GM12891 (cell line): ENCODE measurements around the gene TMC1.
"Not testable (repeated sequence)": the region's sequence is repeated elsewhere in the genome, so short reads cannot be mapped to it uniquely, and the experiment has no call there.

Source experiments
- DNase-seq: peaks from one replicate; pipeline ENCODE4 v3.0.0; 2011; ENCODE audit warnings: low spot score; ENCODE audit not compliant: insufficient read length
- FAIRE-seq: peaks from 2 replicates; lab custom pipeline; 2011; peaks lifted over from hg19 to GRCh38; lab: Jason Lieb, UNC
- PAX5 ChIP-seq: IDR thresholded peaks from 2 replicates; pipeline ENCODE4 v1.6.1; 2011; ENCODE audit warnings: low read length, moderate library complexity, mild to moderate bottlenecking; ENCODE audit not compliant: insufficient read depth, severe bottlenecking
- POLR2A ChIP-seq: IDR thresholded peaks from 2 replicates; pipeline ENCODE4 v1.6.1; 2011; ENCODE audit warnings: low read depth, low read length, control low read depth
- POLR2AphosphoS5 ChIP-seq: IDR thresholded peaks from 2 replicates; pipeline ENCODE4 v1.6.1; 2011; ENCODE audit warnings: low read depth, low read length, control low read depth
- POU2F2 ChIP-seq: IDR thresholded peaks from 2 replicates; pipeline ENCODE4 v1.6.1; 2011; ENCODE audit warnings: low read depth, mild to moderate bottlenecking, control low read depth, low read length, moderate library complexity
- SPI1 ChIP-seq: IDR thresholded peaks from 2 replicates; pipeline ENCODE4 v1.6.1; 2011; ENCODE audit warnings: low read depth, low read length, control low read depth
- TAF1 ChIP-seq: IDR thresholded peaks from 2 replicates; pipeline ENCODE4 v1.6.1; 2011; ENCODE audit warnings: low read depth, low read length, control low read depth

TMC1 gene

DNA sequence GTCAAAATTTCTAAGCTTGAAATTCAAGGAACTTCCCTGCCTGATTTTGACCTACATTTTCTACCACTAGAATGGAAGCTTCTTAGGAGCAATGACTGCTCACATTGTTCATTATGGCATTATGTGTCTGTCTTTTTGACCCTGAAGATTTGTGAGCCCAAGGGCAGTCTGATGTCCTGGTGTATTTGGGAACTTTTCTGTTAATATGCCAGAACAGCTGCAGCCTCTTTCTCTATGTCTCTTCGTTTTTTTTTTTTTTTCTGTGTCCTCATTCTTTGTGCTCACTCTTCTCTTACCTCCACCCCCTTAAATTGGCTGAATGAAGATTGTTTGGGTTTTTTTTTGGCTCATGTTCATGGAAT, 34.8 kb upstream of the TMC1 start:
- FAIRE-seq (no peak), DNase-seq (no peak)
- TF ChIP-seq POLR2A (no peak), PAX5 (no peak), TAF1 (no peak), SPI1 (no peak), POU2F2 (no peak), POLR2AphosphoS5 (no peak)

DNA sequence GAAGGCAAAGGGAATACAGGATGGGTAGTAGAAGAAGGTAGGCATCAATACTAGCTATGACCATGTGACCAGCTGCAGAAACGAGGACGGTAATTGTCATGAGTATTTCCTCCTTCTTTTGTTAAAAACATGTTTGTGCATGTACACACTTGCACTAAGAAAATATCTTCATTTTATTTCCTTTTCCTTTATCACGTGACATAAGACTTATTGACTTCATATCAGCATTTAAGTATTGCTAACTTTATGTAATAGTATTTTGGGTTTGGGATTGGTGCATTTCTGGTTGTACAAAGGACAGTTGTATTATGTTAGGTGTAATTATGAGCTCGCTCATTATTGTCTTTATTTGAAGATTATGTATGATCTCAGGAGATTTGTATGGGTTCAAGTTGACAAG, 33.7 kb upstream of the TMC1 start:
- FAIRE-seq, DNase-seq: not testable (repeated sequence)

DNA sequence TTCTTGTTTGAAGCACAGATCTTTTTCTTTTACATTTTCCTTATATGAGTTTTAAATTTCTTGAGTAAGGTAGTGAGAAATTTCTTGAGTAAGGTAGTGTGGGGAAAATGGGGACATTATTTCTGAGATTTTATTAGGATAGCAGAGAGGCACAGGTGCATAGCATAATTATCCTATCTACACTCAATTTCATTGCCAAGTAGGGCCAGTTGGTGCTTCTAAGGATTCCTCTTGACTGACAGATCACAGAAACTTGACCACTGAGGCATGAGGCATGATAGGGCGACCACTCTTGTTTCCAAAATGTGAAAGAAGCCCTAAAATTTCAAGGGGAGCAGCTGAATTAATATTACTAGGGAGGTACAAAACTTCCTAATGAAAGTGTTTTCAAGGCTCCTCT, 31.4 kb upstream of the TMC1 start:
- FAIRE-seq (no peak), DNase-seq (no peak)
- TF ChIP-seq PAX5 (no peak), POLR2A (no peak), TAF1 (no peak), POU2F2 (no peak), SPI1 (no peak), POLR2AphosphoS5 (no peak)

DNA sequence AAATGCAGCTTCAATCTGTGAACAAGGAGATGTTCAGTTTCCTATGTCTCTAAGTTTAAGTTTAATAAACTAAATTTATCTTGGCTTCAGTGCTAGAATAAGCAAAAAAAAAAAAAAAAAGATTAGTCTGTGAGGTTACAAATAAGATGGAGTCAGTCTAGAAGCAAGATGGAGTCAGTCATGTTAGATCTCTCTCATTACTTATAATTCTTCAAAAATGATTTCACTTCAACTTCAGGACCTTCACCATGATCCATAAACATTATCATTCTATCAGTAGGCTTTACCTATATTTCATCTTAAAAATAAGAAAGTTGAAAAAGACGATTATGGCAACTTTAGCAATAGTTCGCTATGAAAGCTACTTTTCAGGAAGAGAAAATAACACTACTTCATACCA, 30.2 kb upstream of the TMC1 start:
- DNase-seq (no peak), FAIRE-seq (no peak)
- no peak for TF ChIP-seq POLR2AphosphoS5

DNA sequence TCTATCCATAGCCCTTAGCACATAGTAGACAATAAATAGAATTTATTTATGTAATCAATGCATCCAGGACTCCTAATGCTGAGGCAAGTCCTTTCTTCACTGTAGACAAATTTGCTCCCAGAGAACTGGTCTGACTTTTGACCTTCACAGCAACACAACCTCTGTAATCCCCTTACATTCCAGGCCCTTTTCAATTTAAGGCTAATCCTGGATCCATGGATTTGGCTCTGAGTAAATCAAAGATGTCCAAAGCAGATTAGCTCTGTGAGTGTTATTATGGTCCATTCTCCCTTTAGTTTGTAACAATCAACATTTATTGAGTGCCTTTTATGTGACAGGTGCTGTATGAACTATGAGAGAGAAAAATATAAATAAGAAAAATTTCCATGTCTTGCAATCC, 27.4 kb upstream of the TMC1 start:
- DNase-seq (no peak), FAIRE-seq (no peak)
- TF ChIP-seq SPI1, result no peak
- no peak for TF ChIP-seq POU2F2
- no peak for TF ChIP-seq POLR2AphosphoS5
- no peak for TF ChIP-seq TAF1
- no peak for TF ChIP-seq POLR2A
- TF ChIP-seq PAX5, result no peak

DNA sequence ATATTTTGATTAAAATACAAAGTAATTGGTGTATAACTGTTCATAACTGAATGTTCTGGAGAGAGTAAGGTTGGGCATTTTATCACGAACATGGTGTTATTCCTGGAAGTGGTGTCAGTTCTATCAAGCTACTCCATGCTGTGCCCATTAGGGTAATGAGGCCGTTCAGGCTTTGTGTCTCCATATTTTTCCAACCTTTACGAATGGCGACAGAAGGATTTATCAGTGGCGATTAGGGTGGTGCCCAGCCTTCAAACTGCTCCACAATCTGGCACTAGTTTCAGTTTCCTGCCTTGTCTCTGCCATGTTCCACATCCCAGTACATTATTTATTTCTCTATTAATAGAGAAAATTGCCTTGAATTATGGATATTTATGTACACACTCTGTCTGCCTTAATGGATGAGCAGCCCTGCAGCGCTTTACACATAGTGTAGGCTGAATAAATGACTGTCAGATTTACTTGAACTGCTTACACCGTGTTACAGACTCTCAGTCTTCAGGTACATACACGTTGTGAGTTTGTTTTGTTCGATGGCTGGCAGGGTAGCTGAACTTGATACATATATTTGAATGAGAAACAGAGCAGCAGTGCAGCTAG, 23.9 kb upstream of the TMC1 start:
- no peak for FAIRE-seq
- TF ChIP-seq SPI1 (no peak), TAF1 (no peak), PAX5 (no peak), POU2F2 (no peak), POLR2A (no peak), POLR2AphosphoS5 (no peak)
- no peak for DNase-seq

DNA sequence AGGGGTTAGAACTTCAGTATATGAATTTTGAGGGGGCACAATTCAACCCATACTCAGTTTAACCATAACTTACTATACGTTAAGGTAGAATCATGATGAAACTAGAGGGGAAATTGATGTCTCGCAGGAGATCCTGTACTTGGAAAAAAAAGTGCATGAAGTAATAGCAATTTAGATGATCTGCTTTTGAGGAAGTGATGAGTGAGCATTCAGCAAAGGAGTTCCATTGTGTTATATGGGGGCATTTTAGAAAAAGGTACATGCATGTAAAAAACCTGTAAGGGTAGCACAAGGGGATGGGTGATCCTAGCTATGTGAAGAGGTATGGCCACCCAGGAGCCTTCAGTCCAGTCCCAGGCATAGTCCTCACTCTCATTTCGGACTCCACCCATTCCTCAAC, 14.8 kb upstream of the TMC1 start:
- DNase-seq, result no peak
- TF ChIP-seq TAF1 (no peak), SPI1 (peak; percentile 72)
- no peak for FAIRE-seq

DNA sequence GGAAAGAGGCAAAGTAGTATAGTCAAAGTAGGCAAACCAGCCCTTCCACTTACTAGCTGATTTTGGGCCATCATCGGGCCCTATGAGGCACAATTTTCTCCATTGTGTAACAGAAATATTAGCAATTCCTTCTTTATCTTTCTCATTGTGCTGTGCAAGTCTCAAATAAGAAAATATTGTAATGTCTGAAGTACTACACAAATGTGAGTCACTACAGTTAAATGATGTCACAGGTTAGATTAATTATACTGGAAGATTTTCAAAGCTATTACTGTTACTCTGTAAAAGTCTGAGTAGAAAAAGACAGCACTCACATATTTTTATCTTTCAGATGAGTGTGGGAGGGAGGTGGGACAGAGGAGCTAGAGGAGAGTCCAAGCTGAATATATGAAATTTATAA, 12.4 kb upstream of the TMC1 start:
- DNase-seq, result no peak
- TF ChIP-seq POLR2AphosphoS5, result no peak
- no peak for TF ChIP-seq PAX5
- TF ChIP-seq TAF1, result no peak
- TF ChIP-seq POU2F2, result no peak
- TF ChIP-seq POLR2A, result no peak
- TF ChIP-seq SPI1, result no peak
- FAIRE-seq, result no peak

DNA sequence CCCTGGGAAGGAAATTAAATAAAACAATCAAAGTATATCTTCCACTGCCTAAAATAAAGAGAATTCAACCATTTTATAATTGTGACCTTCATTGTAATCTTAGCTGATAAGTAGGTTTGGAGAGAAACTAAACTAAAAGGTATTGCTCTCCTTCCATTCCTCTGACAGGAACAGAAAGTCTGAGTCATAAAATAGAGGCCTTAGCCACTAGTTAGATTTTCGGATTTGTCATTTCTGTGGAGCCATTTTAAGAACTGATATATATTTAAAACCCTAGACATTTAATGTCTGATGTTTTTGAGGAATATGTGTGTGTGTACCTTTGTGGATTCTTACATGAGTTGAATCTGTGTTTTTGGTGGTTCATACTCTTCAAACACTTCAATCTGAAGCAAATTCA, 11.8 kb upstream of the TMC1 start:
- TF ChIP-seq POLR2AphosphoS5 (no peak), SPI1 (peak; percentile 83)
- no peak for FAIRE-seq

DNA sequence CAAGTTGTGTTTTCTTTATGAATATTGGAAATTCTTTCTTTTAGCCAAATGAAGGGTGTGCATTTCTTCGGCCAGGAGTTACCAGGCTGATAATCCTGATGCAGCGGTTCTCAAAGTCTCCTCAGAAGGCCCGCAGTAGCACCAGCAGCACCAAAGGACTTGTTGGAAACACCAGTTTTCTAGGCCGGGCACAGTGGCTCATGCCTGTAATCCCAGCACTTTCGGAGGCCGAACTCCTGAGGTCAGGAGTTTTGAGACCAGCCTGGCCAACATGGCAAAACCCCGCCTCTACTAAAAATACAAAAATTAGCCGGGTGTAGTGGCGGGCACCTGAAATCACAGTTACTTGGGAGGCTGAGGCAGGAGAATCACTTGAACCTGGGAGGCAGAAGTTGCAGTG, 397 bp upstream of the TMC1 start:
- DNase-seq, FAIRE-seq: not testable (repeated sequence)

More for the DNA sequence above, 11.8 kb upstream of the TMC1 start:
- DNase-seq, result no peak

DNA sequence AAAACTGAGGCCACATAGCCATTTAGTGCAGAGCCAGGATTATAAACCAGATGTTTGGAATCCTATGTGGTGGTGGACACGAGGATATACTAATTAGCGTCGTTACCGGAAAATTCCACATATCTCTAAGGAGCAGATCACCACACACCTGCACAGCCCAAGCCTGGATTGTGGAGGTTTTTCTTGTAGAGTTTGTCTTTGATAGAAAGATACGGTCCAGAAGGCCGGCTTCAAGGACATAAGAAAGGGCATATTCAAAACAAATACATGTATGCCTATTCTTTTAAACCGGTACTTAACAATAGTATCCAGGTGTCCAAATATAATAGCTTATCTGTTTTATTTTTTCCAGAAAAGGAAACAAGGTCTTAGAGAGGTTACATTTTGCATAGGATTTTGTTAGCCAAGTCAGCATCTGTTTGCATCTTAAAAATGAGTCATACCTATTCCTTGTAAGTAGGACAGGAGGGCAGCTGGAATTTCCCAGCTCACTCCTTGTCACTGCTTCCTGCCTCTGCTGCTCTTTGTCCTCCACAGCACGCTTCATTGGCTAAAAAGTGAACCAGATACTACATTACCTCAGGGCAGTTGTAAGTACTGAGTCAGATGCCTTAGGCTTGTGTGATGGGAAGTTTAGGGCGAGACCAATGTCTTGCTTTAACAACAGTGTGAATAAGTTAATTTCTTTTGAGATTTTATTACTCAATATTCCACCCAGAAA, 3.6 kb downstream of the TMC1 start:
- no peak for TF ChIP-seq POU2F2
- peak; percentile 19; the same call in 1 of the 2 replicates for TF ChIP-seq SPI1
- FAIRE-seq (peak; percentile 43), DNase-seq (no peak)
